Measurements from ENCODE around the gene METTL24.

METTL24 gene

DNA sequence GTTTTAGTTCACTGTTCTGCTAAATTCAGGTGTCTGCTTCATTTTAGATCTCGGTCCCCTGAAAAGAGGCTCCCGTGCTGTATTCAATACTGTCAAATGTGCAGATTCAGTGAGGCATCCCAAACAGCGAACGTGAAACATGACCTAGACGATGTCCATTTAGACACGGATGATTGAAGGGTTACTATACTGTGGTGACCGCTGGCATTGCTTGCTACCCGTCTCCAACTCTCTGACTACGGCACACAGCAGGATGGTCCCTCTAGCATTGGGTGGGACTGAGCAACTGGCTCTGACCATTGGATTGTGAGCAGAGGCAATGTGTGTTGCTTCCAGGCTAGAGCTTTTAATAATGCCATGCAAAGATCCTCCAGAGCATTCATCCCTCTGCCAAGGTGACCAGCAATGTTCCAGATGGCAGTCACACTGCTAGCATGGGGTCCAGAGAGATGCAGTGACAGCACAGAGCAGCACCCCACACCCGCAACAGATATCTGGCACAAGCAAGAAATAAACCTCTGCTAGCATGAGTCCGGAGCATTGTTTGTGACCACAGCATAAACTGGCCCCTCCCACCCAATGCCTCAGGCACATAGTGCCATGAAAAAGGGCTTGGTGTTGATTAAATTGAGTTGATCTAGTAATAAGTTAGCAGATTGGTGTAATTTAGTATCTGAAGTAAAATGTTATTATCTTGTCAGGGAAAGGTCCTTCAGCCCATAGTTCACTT, 9.0 kb downstream of the METTL24 start:
- TF ChIP-seq, protein P1, sequence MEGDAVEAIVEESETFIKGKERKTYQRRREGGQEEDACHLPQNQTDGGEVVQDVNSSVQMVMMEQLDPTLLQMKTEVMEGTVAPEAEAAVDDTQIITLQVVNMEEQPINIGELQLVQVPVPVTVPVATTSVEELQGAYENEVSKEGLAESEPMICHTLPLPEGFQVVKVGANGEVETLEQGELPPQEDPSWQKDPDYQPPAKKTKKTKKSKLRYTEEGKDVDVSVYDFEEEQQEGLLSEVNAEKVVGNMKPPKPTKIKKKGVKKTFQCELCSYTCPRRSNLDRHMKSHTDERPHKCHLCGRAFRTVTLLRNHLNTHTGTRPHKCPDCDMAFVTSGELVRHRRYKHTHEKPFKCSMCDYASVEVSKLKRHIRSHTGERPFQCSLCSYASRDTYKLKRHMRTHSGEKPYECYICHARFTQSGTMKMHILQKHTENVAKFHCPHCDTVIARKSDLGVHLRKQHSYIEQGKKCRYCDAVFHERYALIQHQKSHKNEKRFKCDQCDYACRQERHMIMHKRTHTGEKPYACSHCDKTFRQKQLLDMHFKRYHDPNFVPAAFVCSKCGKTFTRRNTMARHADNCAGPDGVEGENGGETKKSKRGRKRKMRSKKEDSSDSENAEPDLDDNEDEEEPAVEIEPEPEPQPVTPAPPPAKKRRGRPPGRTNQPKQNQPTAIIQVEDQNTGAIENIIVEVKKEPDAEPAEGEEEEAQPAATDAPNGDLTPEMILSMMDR (conservative IDR thresholded peaks at IDR 0.05; ENCODE audit: low read depth, low read length) = no peak
- no peak overlapping the region for H3K4me3 ChIP-seq (ENCODE audit: low read length)
- no peak for DNase-seq (ENCODE audit: low read depth)

DNA sequence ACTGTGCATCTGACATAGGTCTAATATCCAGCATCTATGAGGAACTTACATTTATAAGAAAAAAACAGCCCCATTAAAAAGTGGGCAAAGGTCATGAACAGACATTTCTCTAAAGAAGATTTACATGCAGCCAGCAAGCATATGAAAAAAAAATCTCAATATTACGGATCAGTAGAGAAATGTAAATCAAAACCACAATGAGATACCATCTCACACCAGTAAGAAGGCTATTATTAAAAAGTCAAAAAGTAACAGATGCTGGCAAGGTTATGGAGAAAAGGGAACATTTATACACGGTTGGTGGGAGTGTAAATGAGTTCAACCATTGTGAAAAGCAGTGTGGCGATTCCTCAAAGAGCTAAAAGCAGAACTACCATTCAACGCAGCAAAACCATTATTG, 13.1 kb downstream of the METTL24 start:
- no peak for DNase-seq (ENCODE audit: low read depth)
- TF ChIP-seq, protein P1 (conservative IDR thresholded peaks at IDR 0.05; ENCODE audit: low read depth, low read length) = no peak

DNA sequence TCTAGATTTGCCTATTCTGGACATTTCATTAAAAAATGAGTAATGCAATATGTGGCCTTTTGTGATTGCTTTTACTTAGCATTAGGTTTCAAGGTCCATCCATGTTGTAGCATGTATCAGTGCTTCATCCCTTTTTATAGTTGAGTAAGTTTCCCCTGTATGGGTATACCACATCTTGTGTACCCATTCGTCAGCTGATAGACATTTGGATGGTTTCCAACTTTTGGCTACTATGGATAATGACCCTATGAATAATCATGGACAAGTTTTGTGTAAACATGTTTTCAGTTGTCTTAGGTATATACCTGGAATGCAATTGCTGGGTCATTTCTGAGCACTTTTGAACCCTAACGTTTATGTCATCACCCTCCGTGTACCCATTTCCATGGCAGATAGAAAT, 15.4 kb downstream of the METTL24 start:
- DNase-seq (ENCODE audit: low read depth) = no peak
- TF ChIP-seq, protein P1 (conservative IDR thresholded peaks at IDR 0.05; ENCODE audit: low read depth, low read length) = no peak
- no peak overlapping the region for H3K4me3 ChIP-seq (ENCODE audit: low read length)

More for the DNA sequence above, 13.1 kb downstream of the METTL24 start:
- no peak overlapping the region for H3K4me3 ChIP-seq (ENCODE audit: low read length)

DNA sequence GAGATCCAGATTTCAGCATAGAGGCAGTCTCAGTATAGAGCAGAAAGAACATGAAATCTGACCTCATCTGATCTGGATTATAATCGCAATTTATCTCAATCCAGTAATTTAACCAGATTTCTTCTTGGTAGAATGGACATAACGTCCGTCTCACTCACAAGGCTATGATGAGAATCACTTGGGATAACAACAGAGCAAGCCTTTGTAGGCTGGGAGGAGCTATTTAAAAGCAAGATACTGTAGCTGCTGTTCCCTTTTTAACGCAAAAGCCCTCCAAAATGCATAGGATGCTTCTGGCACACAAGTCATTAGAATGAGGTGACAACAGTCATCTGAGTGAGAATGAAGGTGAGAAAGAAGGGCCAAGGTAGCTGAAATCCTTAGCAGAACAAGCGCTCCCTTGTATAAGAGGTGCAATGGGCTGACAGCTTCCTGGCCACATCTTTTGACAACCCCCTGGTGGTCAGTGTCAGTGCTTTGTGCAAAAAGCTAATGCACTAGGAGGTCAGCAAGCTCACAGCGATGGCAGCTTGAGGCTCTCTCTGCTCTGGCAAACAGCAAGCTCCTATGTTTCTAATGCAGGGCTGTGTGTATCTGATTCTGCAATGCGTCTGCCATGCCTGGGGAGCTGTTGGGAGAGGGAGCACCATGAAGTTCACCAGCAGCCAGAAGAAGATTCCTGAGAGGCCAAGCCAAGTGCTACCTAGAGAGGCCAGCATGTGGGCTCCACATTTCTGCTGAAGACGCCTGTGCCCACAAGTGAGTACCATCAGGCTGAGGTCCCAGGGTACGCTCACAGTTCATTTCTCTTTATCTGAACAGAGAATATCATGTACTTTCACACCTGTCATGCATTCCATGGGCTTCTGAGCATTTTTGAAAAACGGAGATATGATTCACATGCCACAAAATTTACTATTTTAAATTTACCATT, 16.2 kb downstream of the METTL24 start:
- H3K4me3 ChIP-seq (ENCODE audit: low read length) = no peak overlapping the region
- TF ChIP-seq, protein P1 (conservative IDR thresholded peaks at IDR 0.05; ENCODE audit: low read depth, low read length) = peak; percentile 54
- no peak for DNase-seq (ENCODE audit: low read depth)

DNA sequence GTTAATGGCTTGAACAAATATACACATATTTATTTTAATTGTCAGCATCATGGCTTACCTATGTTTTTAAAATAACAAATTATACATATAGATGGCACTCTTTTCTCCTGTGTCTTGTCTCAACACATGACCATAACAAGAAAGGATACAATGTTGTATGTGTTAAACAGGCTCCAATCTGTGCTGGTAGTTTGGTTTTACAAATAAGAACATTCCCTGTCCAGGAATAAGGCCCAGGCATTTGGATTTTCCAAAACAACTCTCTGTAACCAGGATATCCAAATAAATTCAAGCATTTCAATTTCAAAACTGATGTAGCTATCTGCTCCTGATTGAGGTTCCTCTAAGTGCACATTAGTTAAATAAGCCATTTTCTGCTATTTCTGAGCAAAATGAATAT, 17.1 kb downstream of the METTL24 start:
- no peak overlapping the region for H3K4me3 ChIP-seq (ENCODE audit: low read length)
- TF ChIP-seq, protein P1 (conservative IDR thresholded peaks at IDR 0.05; ENCODE audit: low read depth, low read length) = no peak
- no peak for DNase-seq (ENCODE audit: low read depth)

DNA sequence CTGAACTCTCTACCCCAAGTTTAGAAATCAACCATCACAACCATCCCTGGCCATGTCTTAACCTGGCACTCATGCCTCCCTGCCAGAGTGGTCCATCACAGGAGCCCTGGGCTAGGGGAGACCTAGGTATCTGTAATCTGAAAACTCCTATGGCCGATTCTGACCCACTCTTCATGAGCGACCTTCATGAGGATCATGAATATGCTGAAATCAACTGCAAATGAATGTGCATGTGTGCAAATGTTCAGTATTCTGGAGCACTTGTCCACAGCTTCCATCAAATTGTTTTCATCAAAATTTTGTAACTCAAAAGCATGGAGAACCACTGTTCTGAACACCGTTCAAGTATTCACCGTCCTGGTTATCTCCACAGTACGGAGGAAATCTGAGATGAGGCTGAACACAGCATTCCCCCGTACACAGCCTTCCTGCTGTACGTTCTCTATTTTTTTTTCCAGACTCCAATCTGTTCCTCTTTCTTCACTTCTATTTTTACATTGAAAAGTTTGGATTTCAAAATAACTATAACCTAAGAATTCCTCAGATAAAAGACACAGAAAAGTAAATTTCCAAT, 17.7 kb downstream of the METTL24 start:
- DNase-seq (ENCODE audit: low read depth) = no peak
- H3K4me3 ChIP-seq (ENCODE audit: low read length) = no peak overlapping the region
- TF ChIP-seq, protein P1 (conservative IDR thresholded peaks at IDR 0.05; ENCODE audit: low read depth, low read length) = no peak
